Measurements from ENCODE around the gene KIAA1958.

- TF ChIP-seq CTCF (IDR thresholded peaks at IDR 0.05) (no peak), POLR2A (IDR thresholded peaks at IDR 0.05) (no peak)
Observed at GRCh38 chr9:112551641-112552040, 65.0 kb downstream of the KIAA1958 start.

Data from Peyer's patch (tissue), 4 donors.